Vagina (tissue), 2 donors: ENCODE measurements around the gene AGR2. TPM values are rescaled to one million over a fixed set of nuclear protein-coding genes. Genes with fewer than 3 reads are reported as not detected.

Experiments used
- DNase-seq, 2 donors: peaks; one replicate each; pipeline ENCODE4 v3.0.0-alpha.2; 2017; ENCODE audit errors: extremely low spot score in 2 of 2
- H3K27ac ChIP-seq: fragments of 200-600 bp; sonication (generic); one replicate; pipeline ENCODE4 v1.5.1; 2019
- H3K27me3 ChIP-seq: fragments of 200-600 bp; sonication (generic); one replicate; pipeline ENCODE4 v1.5.1; 2019
- H3K36me3 ChIP-seq, 2 donors: fragments of 200-600 bp; sonication (generic); one replicate each; pipeline ENCODE4 v1.5.1; 2017 to 2019
- H3K4me1 ChIP-seq: fragments of 200-600 bp; sonication (generic); one replicate; pipeline ENCODE4 v1.5.1; 2019
- H3K4me3 ChIP-seq, 2 donors: fragments of 200-600 bp; sonication (generic); 1 replicate in 1 of 2; 2 replicates in 1 of 2; pipeline ENCODE4 v1.5.1; 2016 to 2019
- H3K9me3 ChIP-seq: fragments of 200-600 bp; sonication (generic); one replicate; pipeline ENCODE4 v1.5.1; 2019
- CTCF ChIP-seq, 3 experiments: fragments of 450-650 bp in 2 of 3; fragments of 200-600 bp in 1 of 3; sonication (generic) in 1 of 3; IDR thresholded peaks; one replicate each; pipeline ENCODE4 v1.5.1; 2017 to 2019; ENCODE audit warnings: antibody characterized with exemption in 3 of 3, mild to moderate bottlenecking in 2 of 3, moderate library complexity in 2 of 3
- POLR2A ChIP-seq, 2 donors: fragments of 450-650 bp; IDR thresholded peaks; one replicate each; pipeline ENCODE4 v1.6.1; 2017; ENCODE audit warnings: antibody characterized with exemption in 2 of 2, mild to moderate bottlenecking in 2 of 2, moderate library complexity in 2 of 2
- POLR2AphosphoS5 ChIP-seq, 2 donors: sonication (generic); formaldehyde crosslinking; IDR thresholded peaks; one replicate each; pipeline ENCODE4 v1.9.0; 2017; ENCODE audit warnings: antibody characterized with exemption in 2 of 2, mild to moderate bottlenecking in 2 of 2, low read depth in 1 of 2; ENCODE audit not compliant: insufficient read depth in 1 of 2
- intact Hi-C: fragments of 100-400 bp; cut with DNase I; formaldehyde crosslinking; loops from one replicate; pipeline ENCODE4 v1.15.1; 2023
- total RNA-seq: library from RNA; depleted of rRNA; stranded (reverse); fragments of >200 nt; gene quantifications from one replicate; pipeline ENCODE4 v1.2.3, GENCODE V29; 2016

The AGR2 gene
- total RNA-seq, 1 donor from 2014 or later: not detected

DNA sequence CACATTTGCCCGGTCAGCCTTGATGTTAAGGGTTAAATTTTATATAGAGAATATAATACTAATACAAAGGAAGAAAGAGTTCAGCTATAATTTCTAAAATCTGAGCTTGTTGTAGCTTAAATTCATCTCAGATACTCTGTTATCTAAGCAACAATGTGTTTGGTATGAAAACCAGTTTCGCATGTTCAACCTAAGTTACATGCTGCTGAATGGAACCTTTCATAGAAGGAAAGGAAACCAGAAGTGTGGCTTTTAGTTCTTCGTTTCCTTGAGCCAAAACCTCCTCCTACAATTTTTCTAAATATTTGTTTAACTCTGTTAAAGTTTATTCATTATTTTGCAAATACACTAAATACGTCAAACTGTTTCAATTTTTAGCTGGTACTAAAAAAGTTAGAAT is 18.5 kb downstream of the AGR2 start:
- TF ChIP-seq POLR2AphosphoS5 (IDR thresholded peaks at IDR 0.05; ENCODE audit: insufficient read depth in 1 of 2, low read depth in 1 of 2) (no peak), POLR2A (IDR thresholded peaks at IDR 0.05) (no peak), CTCF (IDR thresholded peaks at IDR 0.05) (no peak)
- intact Hi-C loops: no loop called here
- DNase-seq: no peak
- no peaks in the 10 kb centered on the region for H3K9me3 ChIP-seq
- H3K4me1 ChIP-seq: no peaks in the 10 kb centered on the region
- H3K27ac ChIP-seq: no peak overlapping the region
- no peaks in the 10 kb centered on the region for H3K27me3 ChIP-seq
- H3K36me3 ChIP-seq: no peaks in the 10 kb centered on the region
- H3K4me3 ChIP-seq: no peak overlapping the region

DNA sequence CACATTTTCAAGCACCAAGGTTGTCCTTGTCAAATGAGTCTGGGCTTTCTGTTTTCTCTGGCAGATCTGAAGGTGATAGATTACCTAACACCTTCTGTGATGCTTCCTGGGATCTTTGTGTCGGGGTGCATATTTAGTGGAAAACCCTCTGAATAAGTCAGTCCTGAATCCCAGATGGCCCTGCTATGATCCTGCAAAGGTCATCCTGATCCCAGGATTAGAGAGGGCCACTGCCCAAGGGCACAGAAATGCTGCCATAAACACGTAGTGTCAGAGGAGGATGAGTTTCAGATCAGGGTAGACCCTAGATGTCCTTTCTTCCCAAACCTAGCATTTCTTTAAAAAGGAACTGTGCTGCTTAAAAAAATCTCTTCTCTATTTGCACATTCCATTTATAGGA is 19.0 kb downstream of the AGR2 start:
- TF ChIP-seq POLR2AphosphoS5 (IDR thresholded peaks at IDR 0.05; ENCODE audit: insufficient read depth in 1 of 2, low read depth in 1 of 2) (no peak), POLR2A (IDR thresholded peaks at IDR 0.05) (no peak), CTCF (IDR thresholded peaks at IDR 0.05) (no peak)
- H3K27me3 ChIP-seq: no peaks in the 10 kb centered on the region
- intact Hi-C loops: no loop called here
- no peak overlapping the region for H3K4me3 ChIP-seq
- no peaks in the 10 kb centered on the region for H3K9me3 ChIP-seq
- no peaks in the 10 kb centered on the region for H3K36me3 ChIP-seq
- H3K27ac ChIP-seq: no peak overlapping the region
- no peak for DNase-seq
- H3K4me1 ChIP-seq: no peaks in the 10 kb centered on the region

GRCh38 chr7:16785321-16785720 is 19.5 kb downstream of the AGR2 start:
- no peaks in the 10 kb centered on the region for H3K36me3 ChIP-seq
- no peak overlapping the region for H3K27ac ChIP-seq
- TF ChIP-seq POLR2AphosphoS5 (IDR thresholded peaks at IDR 0.05; ENCODE audit: insufficient read depth in 1 of 2, low read depth in 1 of 2): no peak
- TF ChIP-seq POLR2A (IDR thresholded peaks at IDR 0.05): no peak
- TF ChIP-seq CTCF (IDR thresholded peaks at IDR 0.05): no peak
- H3K4me3 ChIP-seq: no peak overlapping the region
- no peaks in the 10 kb centered on the region for H3K27me3 ChIP-seq
- H3K9me3 ChIP-seq: no peaks in the 10 kb centered on the region
- no peaks in the 10 kb centered on the region for H3K4me1 ChIP-seq
- no peak for DNase-seq
- intact Hi-C loops: no loop called here

DNA sequence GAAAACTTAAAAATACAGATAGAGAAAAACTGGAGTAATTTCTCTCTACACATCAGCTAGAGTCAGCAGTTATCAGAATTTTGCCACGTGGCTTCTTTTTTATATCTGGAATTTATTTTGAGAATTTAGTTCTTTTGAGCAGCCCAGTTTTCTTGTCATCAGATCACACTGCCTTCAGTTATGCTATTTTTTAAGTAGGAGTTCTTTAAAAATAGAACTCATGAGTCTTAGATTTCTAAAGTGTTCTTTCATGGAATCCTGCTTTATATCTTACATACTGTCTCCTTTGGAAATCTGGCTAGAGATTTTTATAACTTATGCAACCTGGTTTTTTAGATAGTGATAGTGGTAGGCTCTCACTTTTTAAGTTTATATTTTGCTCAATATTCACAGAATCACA is 24.2 kb downstream of the AGR2 start:
- TF ChIP-seq CTCF (IDR thresholded peaks at IDR 0.05): no peak
- TF ChIP-seq POLR2AphosphoS5 (IDR thresholded peaks at IDR 0.05; ENCODE audit: insufficient read depth in 1 of 2, low read depth in 1 of 2): no peak
- no peak for TF ChIP-seq POLR2A (IDR thresholded peaks at IDR 0.05)
- Histone ChIP-seq H3K27ac (no peak overlapping the region), H3K9me3 (no peaks in the 10 kb centered on the region), H3K27me3 (no peaks in the 10 kb centered on the region), H3K36me3 (no peaks in the 10 kb centered on the region), H3K4me3 (no peak overlapping the region), H3K4me1 (no peaks in the 10 kb centered on the region)
- no peak for DNase-seq
- intact Hi-C loops: no loop called here

- Histone ChIP-seq H3K4me1 (no peaks in the 10 kb centered on the region), H3K9me3 (no peaks in the 10 kb centered on the region), H3K36me3 (no peaks in the 10 kb centered on the region), H3K27me3 (no peaks in the 10 kb centered on the region), H3K4me3 (no peak overlapping the region), H3K27ac (no peak overlapping the region)
- no peak for DNase-seq
- intact Hi-C loops: no loop called here
- TF ChIP-seq CTCF (IDR thresholded peaks at IDR 0.05) (no peak), POLR2AphosphoS5 (IDR thresholded peaks at IDR 0.05; ENCODE audit: insufficient read depth in 1 of 2, low read depth in 1 of 2) (no peak), POLR2A (IDR thresholded peaks at IDR 0.05) (no peak)
Measured at GRCh38 chr7:16779051-16779450, 25.7 kb downstream of the AGR2 start.
